ENCODE results near the gene GADD45GIP1.
A peak's percentile ranks its signal among the peaks of the same experiment; 100 is the strongest.

GADD45GIP1 gene

DNA sequence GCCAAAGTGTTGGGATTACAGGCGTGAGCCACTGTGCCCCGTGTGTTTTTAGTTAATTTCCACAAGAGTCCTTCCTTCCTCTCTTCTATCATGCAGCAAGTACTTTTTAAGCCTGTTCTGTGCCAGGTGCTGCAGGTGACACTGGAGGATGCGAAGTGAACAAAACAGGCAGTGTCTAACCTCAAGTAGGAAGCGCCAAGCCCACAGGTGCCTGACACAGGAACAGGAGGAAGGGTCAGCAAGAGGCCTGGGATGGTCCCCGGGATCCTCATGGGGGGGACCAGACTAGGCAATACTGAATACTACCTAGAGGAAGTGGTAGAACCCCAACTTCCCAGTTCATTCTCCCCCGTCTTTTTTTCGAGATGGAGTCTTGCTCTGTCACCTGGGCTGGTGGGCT, 20.4 kb downstream of the GADD45GIP1 start:
- Histone ChIP-seq H2AK5ac (ENCODE audit: low read length, severe bottlenecking) (no peak overlapping the region), H3K4ac (ENCODE audit: low read depth in 1 of 2, low read length in 2 of 2) (no peak overlapping the region), H3K27ac (ENCODE audit: low read length, poor library complexity, severe bottlenecking) (no peak overlapping the region), H3K9ac (ENCODE audit: low read length) (no peak overlapping the region), H2AFZ (ENCODE audit: low read depth, low read length) (no peak overlapping the region), H3K18ac (ENCODE audit: low read depth in 1 of 2, low read length in 2 of 2) (no peak overlapping the region), H3K36me3 (ENCODE audit: control insufficient read depth in 1 of 2, insufficient read depth in 2 of 2, low read depth in 1 of 2, low read length in 2 of 2) (peaks cover 19 to 22% of the 10 kb centered on the region in 2 experiments), H3K27me3 (ENCODE audit: control insufficient read depth in 1 of 2, insufficient read depth in 1 of 2, low read length in 2 of 2) (no peaks in the 10 kb centered on the region), H3K4me1 (ENCODE audit: control insufficient read depth, insufficient read depth, low read depth, low read length) (peaks cover 32% of the 10 kb centered on the region), H2BK12ac (ENCODE audit: low read length in 2 of 2) (peak overlapping the region in 1 of 2 experiments; percentile 11), H2BK120ac (ENCODE audit: low read depth, low read length) (no peak overlapping the region), H3K4me3 (ENCODE audit: insufficient read depth in 1 of 2, low read depth in 1 of 2, low read length in 2 of 2) (no peak overlapping the region), H4K91ac (ENCODE audit: low read length) (no peak overlapping the region), H2BK5ac (ENCODE audit: low read depth, low read length, poor library complexity, severe bottlenecking) (no peak overlapping the region), H3K14ac (ENCODE audit: low read length in 2 of 2) (no peak overlapping the region), H3K79me1 (replicated peaks; ENCODE audit: low read length, poor library complexity, severe bottlenecking) (no peaks in the 10 kb centered on the region), H2BK15ac (ENCODE audit: low read depth, poor library complexity, severe bottlenecking) (no peak overlapping the region), H4K8ac (ENCODE audit: low read length) (no peak overlapping the region), H3K23ac (ENCODE audit: low read length in 2 of 2) (no peak overlapping the region), H3K9me3 (ENCODE audit: control insufficient read depth, low read length) (no peaks in the 10 kb centered on the region), H3K4me2 (ENCODE audit: low read length, poor library complexity, severe bottlenecking) (no peak overlapping the region)
- no peak for DNase-seq
- WGBS: 97% methylated on average over 7 of the region's 7 CpGs

DNA sequence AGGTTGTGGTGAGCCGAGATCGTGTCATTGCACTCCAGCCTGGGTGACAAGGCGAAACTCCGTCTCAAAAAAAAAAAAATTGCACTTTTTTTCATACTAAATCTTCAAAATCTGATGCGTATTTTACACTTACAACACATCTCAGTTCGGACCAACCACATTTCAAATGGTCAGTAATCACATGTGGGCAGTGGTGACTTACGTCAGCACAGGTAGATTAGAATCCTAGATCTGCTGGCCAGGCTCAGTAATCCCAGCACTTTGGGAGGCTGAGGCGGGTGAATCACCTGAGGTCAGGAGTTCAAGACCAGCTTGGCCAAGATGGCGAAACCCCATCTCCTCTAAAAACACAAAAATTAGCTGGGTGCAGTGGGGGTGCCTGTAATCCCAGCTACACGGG, 22.0 kb downstream of the GADD45GIP1 start:
- Histone ChIP-seq H3K4ac (ENCODE audit: low read depth in 1 of 2, low read length in 2 of 2) (no peak overlapping the region), H3K27ac (ENCODE audit: low read length, poor library complexity, severe bottlenecking) (no peak overlapping the region), H4K91ac (ENCODE audit: low read length) (no peak overlapping the region), H3K27me3 (ENCODE audit: control insufficient read depth in 1 of 2, insufficient read depth in 1 of 2, low read length in 2 of 2) (no peaks in the 10 kb centered on the region), H3K9me3 (ENCODE audit: control insufficient read depth, low read length) (no peaks in the 10 kb centered on the region), H3K36me3 (ENCODE audit: control insufficient read depth in 1 of 2, insufficient read depth in 2 of 2, low read depth in 1 of 2, low read length in 2 of 2) (peaks cover 13 to 14% of the 10 kb centered on the region in 2 experiments), H3K23ac (ENCODE audit: low read length in 2 of 2) (no peak overlapping the region), H2BK12ac (ENCODE audit: low read length in 2 of 2) (no peak overlapping the region), H2AK5ac (ENCODE audit: low read length, severe bottlenecking) (no peak overlapping the region), H2BK15ac (ENCODE audit: low read depth, poor library complexity, severe bottlenecking) (no peak overlapping the region), H3K79me1 (replicated peaks; ENCODE audit: low read length, poor library complexity, severe bottlenecking) (peaks cover 9% of the 10 kb centered on the region), H3K9ac (ENCODE audit: low read length) (no peak overlapping the region), H2BK120ac (ENCODE audit: low read depth, low read length) (no peak overlapping the region), H4K8ac (ENCODE audit: low read length) (no peak overlapping the region), H3K4me1 (ENCODE audit: control insufficient read depth, insufficient read depth, low read depth, low read length) (peaks cover 22% of the 10 kb centered on the region), H2BK5ac (ENCODE audit: low read depth, low read length, poor library complexity, severe bottlenecking) (no peak overlapping the region), H3K18ac (ENCODE audit: low read depth in 1 of 2, low read length in 2 of 2) (no peak overlapping the region), H2AFZ (ENCODE audit: low read depth, low read length) (no peak overlapping the region), H3K4me2 (ENCODE audit: low read length, poor library complexity, severe bottlenecking) (no peak overlapping the region), H3K4me3 (ENCODE audit: insufficient read depth in 1 of 2, low read depth in 1 of 2, low read length in 2 of 2) (no peak overlapping the region), H3K14ac (ENCODE audit: low read length in 2 of 2) (no peak overlapping the region)
- 98% methylated on average over 7 of the region's 10 CpGs for whole genome bisulfite sequencing
- no peak for DNase-seq

DNA sequence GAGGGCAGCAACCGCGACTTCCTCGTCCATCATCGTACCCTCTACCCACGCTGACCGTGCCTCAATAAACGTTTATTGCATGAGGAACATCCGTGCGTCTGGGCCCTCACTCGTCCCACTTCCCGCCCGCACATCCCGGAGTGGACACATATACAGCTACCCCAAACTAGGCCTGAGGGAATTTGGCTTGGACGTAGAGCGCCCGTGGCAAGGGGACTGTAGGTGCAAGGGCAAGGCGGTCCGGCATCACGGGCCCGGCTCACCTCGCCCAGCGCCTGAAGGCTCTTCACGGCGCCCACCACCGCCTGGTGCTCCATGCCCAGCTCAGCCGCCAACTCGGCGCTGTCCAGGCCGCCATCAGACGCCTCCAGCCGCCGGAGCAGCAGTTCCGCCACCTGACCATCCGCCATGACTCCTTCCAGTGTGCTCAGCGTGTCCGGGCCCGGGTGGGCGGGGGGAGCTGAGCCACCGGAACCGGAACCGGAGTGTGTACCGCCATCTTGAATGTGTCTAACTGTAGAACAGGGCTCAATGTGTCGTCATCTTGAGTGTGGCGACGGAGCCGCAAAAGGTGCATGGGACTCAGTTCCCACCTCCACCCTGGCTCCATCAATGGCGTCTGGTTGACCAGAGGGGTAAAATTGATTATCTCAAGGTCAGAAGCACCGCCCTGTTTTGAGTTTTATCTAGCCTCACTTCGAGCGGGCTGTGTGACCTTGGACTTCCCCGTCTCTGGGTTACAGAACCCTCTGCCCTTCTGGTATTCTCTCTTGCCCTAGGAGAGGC, 23.5 kb downstream of the GADD45GIP1 start, which contains the start of gene FARSA:
TSS of gene FARSA (minus strand) at position 425 of the 786 bp plus-strand sequence. CDS start at position 410, 15 bp downstream.
- Histone ChIP-seq H3K23ac (ENCODE audit: low read length in 2 of 2) (peak within 1 kb of the TSS in 1 of 2 experiments; percentile 66), H2BK120ac (ENCODE audit: low read depth, low read length) (no peak within 1 kb of the TSS), H4K91ac (ENCODE audit: low read length) (peak within 1 kb of the TSS; percentile 95), H3K9ac (ENCODE audit: low read length) (peak within 1 kb of the TSS; percentile 97), H4K8ac (ENCODE audit: low read length) (peak within 1 kb of the TSS; percentile 98), H3K4me1 (ENCODE audit: control insufficient read depth, insufficient read depth, low read depth, low read length) (peaks cover 19% of the 10 kb centered on the region), H3K36me3 (ENCODE audit: control insufficient read depth in 1 of 2, insufficient read depth in 2 of 2, low read depth in 1 of 2, low read length in 2 of 2) (peaks cover 21 to 23% of the 10 kb centered on the region in 2 experiments), H2AFZ (ENCODE audit: low read depth, low read length) (peak within 1 kb of the TSS; percentile 60), H2BK12ac (ENCODE audit: low read length in 2 of 2) (peak within 1 kb of the TSS in 1 of 2 experiments; percentile 56), H3K14ac (ENCODE audit: low read length in 2 of 2) (peak within 1 kb of the TSS in 1 of 2 experiments; percentile 99), H3K9me3 (ENCODE audit: control insufficient read depth, low read length) (no peaks in the 10 kb centered on the region), H3K4me2 (ENCODE audit: low read length, poor library complexity, severe bottlenecking) (peak within 1 kb of the TSS; percentile 78), H3K27ac (ENCODE audit: low read length, poor library complexity, severe bottlenecking) (peak within 1 kb of the TSS; percentile 27), H3K18ac (ENCODE audit: low read depth in 1 of 2, low read length in 2 of 2) (peak within 1 kb of the TSS; percentile 99), H3K79me1 (replicated peaks; ENCODE audit: low read length, poor library complexity, severe bottlenecking) (peaks cover 20% of the 10 kb centered on the region), H3K4ac (ENCODE audit: low read depth in 1 of 2, low read length in 2 of 2) (peak within 1 kb of the TSS; percentile 46 to 90), H3K4me3 (ENCODE audit: insufficient read depth in 1 of 2, low read depth in 1 of 2, low read length in 2 of 2) (peak within 1 kb of the TSS; percentile 99), H2BK5ac (ENCODE audit: low read depth, low read length, poor library complexity, severe bottlenecking) (no peak within 1 kb of the TSS), H2AK5ac (ENCODE audit: low read length, severe bottlenecking) (peak within 1 kb of the TSS; percentile 27), H3K27me3 (ENCODE audit: control insufficient read depth in 1 of 2, insufficient read depth in 1 of 2, low read length in 2 of 2) (no peaks in the 10 kb centered on the region), H2BK15ac (ENCODE audit: low read depth, poor library complexity, severe bottlenecking) (no peak within 1 kb of the TSS)
- peak; percentile 93 for DNase-seq
- WGBS: 4% methylated on average over 51 of the region's 51 CpGs

Measured in mesenchymal stem cell (in vitro differentiated cells and primary cell).